GM19372 (cell line): ENCODE measurements around the gene CENPL.
"Not testable (repeated sequence)": the region's sequence is repeated elsewhere in the genome, so short reads cannot be mapped to it uniquely, and the experiment has no call there.

Experiments used
- ATAC-seq: cut with Tn5 transposase; IDR thresholded peaks from one replicate; pipeline ENCODE4 v1.9.1; 2021; ENCODE audit warnings: mild to moderate bottlenecking, low read depth, moderate library complexity; ENCODE audit not compliant: unreplicated experiment

Gene CENPL

DNA sequence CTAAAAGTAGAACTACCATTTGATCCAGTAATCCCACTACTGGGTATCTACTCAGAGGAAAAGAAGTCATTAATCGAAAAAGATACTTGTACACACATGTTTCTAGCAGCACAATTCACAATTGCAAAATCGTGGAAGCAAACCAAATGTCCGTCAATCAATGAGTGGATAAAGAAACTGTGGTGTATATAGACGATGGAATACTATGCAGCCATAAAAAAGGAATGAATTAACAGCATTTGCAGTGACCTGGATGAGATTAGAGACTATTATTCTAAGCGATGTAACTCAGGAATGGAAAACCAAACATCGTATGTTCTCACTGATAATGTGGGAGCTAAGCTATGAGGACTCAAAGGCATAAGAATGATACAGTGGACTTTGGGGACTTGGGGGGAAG is 60.4 kb downstream of the CENPL start:
- not testable (repeated sequence) for ATAC-seq

DNA sequence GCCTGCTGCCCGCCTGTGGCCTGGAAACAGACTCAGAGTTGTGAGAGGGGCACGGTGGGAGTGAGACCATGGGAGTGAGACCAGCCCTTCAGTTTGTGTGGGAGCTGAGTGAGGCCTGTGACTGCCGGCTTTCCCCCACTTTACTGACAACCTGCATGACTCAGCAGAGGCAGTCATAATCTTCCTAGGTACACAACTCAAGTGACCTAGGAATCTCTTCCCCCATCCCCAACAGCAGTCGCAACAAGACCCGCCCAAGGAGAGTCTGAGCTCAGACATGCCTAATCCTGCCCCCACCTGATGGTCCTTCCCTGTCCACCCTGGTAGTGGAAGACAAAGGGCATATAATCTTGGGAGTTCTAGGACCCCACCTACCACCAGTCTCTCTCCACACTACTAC is 65.7 kb downstream of the CENPL start:
- ATAC-seq, result no peak

DNA sequence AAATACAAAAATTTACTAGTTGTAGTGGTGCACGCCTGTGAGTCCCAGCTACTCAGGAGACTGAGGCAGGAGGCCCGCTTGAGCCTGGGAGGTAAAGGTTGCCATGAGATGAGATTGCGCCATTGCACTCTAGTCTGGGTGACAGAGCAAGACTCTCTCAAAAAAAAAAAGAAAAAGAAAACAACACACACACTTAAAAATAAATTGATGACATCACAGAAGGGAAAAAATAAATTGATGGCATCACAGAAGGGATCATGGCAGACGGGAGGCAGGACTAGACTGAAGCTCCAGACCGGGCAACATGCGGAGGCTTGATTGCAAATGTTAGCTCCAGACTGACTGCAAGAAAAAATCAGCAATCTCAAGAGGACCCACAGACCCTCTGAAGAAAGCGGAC is 66.6 kb downstream of the CENPL start:
- no peak for ATAC-seq

DNA sequence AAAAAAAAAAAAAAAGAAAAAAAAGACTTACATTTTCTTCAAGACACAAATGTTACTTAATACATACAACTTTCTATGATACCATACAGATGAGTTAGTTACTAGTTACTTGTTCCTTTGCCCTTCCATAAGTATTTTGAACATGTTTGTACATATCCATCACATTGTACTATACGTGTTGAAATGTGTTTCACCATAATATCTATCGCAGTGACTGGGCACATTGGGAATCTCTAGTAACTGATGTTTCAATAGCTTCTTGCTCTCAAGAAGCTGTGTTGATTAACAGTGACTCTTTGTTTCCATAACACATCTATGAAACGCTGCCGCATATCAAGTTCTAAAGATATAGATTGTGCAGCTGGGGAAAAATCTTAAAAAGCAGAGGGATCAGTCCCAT is 67.0 kb downstream of the CENPL start:
- ATAC-seq, result no peak

DNA sequence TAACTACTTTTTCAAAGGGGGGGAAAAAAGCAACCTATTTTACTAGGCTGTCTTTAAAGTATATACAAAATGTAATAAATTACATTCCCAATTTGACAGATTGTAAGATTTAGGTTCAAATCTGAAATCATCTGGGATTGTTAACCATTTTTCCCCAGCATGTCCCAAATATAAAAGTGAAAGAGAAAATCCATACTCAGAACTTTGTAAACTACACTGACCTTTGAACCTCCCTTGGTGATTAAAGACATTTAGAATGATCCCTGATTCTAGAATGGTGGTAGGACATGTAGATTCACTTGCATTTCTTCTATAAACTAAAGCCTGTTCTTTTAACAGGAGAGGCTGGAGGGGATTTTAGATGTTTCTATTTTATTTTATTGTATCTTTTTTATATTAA is 70.9 kb downstream of the CENPL start:
- ATAC-seq, result no peak
